Transverse colon (tissue), 4 donors: ENCODE data around the gene ERVMER34-1. TPM values are rescaled to one million over a fixed set of nuclear protein-coding genes. Genes with fewer than 3 reads are reported as not detected.

ENCODE experiments used
- DNase-seq: peaks from one replicate; pipeline ENCODE4 v3.0.0-alpha.2; 2019
- H3K27ac ChIP-seq, 4 donors: fragments of 200-600 bp; sonication (generic); 2 replicates each; pipeline ENCODE4 v1.5.1; 2016 to 2018; ENCODE audit warnings: inconsistent platforms in 4 of 4
- H3K27me3 ChIP-seq: fragments of 200-600 bp; sonication (generic); 2 replicates; pipeline ENCODE4 v1.5.1; 2017; ENCODE audit warnings: inconsistent platforms
- H3K36me3 ChIP-seq, 4 donors: fragments of 200-600 bp; sonication (generic); 2 replicates each; pipeline ENCODE4 v1.5.1; 2017 to 2019; ENCODE audit warnings: inconsistent platforms in 4 of 4
- H3K4me1 ChIP-seq, 4 donors: fragments of 200-600 bp; sonication (generic); 2 replicates each; pipeline ENCODE4 v1.5.1; 2017 to 2020; ENCODE audit warnings: inconsistent platforms in 4 of 4
- H3K4me3 ChIP-seq, 4 donors: fragments of 200-600 bp; sonication (generic); 1 replicate in 1 of 4; 2 replicates in 3 of 4; pipeline versions ENCODE4 v1.5.1 to v1.6.1; 2017 to 2019; ENCODE audit warnings: inconsistent platforms in 4 of 4
- H3K9me3 ChIP-seq, 2 donors: fragments of 200-600 bp; sonication (generic); 2 replicates each; pipeline ENCODE4 v1.5.1; 2017 to 2019; ENCODE audit warnings: inconsistent platforms in 2 of 2
- EP300 ChIP-seq: sonication (generic); formaldehyde crosslinking; IDR thresholded peaks from one replicate; pipeline ENCODE4 v1.6.1; 2017; ENCODE audit warnings: antibody characterized with exemption, low read depth
- POLR2A ChIP-seq: fragments of 450-650 bp; IDR thresholded peaks from one replicate; pipeline ENCODE4 v1.6.1; 2016; ENCODE audit warnings: antibody characterized with exemption, mild to moderate bottlenecking, moderate library complexity
- POLR2AphosphoS5 ChIP-seq, 3 donors: sonication (generic); formaldehyde crosslinking; IDR thresholded peaks; one replicate each; pipeline ENCODE4 v1.6.1; 2016; ENCODE audit warnings: antibody characterized with exemption in 3 of 3
- in situ Hi-C, 4 donors: fragments of 200-750 bp; cut with MboI; loops; one replicate each; pipeline versions ENCODE4 v1.15.0 to v1.15.1; 2017; ENCODE audit warnings: low sequenced_read_pairs in 3 of 4, low pct_ligation_motif_present in 1 of 4, low pct_unique_long_range_greater_than_20kb in 1 of 4
- intact Hi-C: fragments of 100-400 bp; cut with DNase I; formaldehyde crosslinking; loops from one replicate; pipeline ENCODE4 v1.15.1; 2023; ENCODE audit warnings: low total_unique reads
- small RNA-seq, 4 donors: library from RNA; depleted of rRNA; stranded (forward); fragments of <200 nt; gene quantifications; one replicate each; pipeline ENCODE3, GENCODE V24; 2016
- total RNA-seq, 4 donors: library from RNA; depleted of rRNA; stranded (reverse); fragments of >200 nt; gene quantifications; one replicate each; pipeline ENCODE4 v1.1.0, GENCODE V29; 2016
- TF ChIP-seq, protein P1 (sequence below), 5 experiments: fragments of 200-600 bp in 3 of 5; fragments of 450-650 bp in 2 of 5; sonication (generic) in 3 of 5; IDR thresholded peaks; 1 replicate in 2 of 5; 2 replicates in 3 of 5; pipeline ENCODE4 v1.5.1; 2016 to 2017; ENCODE audit warnings: antibody characterized with exemption in 5 of 5, inconsistent platforms in 3 of 5, mild to moderate bottlenecking in 2 of 5, moderate library complexity in 1 of 5

The ERVMER34-1 gene
- total RNA-seq, 4 donors from 2014 or later = 0.20 to 0.32 (median 0.27) TPM; not detected in 1

DNA sequence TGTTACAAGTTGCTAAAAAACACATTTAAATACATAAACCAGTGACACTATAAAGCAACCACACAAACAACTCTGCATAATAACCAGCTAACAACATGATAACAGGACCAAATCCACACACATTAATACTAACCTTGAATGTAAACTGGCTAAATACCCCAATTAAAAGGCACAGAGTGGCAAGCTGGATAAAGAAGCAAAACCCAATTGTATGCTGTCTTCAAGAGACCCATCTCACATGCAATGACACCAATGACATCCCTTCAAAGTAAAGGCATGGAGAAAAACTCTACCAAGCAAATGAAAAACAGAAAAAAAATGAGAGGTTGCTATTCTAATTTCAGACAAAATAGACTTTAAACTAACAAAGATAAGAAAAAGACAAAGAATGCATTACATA lies 57.7 kb downstream of the ERVMER34-1 start:
- Histone ChIP-seq H3K36me3 (no peaks in the 10 kb centered on the region), H3K4me3 (no peak overlapping the region), H3K27ac (no peak overlapping the region), H3K4me1 (peaks cover 0 to 4% (median 0%) of the 10 kb centered on the region in 4 donors), H3K9me3 (peaks cover 11% of the 10 kb centered on the region in 2 donors), H3K27me3 (no peaks in the 10 kb centered on the region)
- TF ChIP-seq POLR2A (no peak), EP300 (no peak), POLR2AphosphoS5 (IDR thresholded peaks at IDR 0.05) (no peak)
- TF ChIP-seq, protein P1, sequence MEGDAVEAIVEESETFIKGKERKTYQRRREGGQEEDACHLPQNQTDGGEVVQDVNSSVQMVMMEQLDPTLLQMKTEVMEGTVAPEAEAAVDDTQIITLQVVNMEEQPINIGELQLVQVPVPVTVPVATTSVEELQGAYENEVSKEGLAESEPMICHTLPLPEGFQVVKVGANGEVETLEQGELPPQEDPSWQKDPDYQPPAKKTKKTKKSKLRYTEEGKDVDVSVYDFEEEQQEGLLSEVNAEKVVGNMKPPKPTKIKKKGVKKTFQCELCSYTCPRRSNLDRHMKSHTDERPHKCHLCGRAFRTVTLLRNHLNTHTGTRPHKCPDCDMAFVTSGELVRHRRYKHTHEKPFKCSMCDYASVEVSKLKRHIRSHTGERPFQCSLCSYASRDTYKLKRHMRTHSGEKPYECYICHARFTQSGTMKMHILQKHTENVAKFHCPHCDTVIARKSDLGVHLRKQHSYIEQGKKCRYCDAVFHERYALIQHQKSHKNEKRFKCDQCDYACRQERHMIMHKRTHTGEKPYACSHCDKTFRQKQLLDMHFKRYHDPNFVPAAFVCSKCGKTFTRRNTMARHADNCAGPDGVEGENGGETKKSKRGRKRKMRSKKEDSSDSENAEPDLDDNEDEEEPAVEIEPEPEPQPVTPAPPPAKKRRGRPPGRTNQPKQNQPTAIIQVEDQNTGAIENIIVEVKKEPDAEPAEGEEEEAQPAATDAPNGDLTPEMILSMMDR (IDR thresholded peaks at IDR 0.05) = no peak
- intact Hi-C loops (no loop called here), in situ Hi-C loops (no loop called here)
- no peak for DNase-seq

Small RNA genes within 50 kb of the gene (small RNA-seq; reads per million reads assigned to genes)
- gene MIR4449 (3.0 to 17.6 (median 6.1) reads per million in 4 donors), gene RF00019 (0 reads per million in 4 donors), gene RF00568 (0 reads per million in 4 donors), gene SNORA26 (12.8 to 53.5 (median 50.1) reads per million in 4 donors)

Other genes starting within 250 kb of the ERVMER34-1 start
- gene USP46, start 92.1 kb downstream of the ERVMER34-1 start, total RNA-seq = 1 to 10 TPM; 6.0 to 7.6 (median 6.8) TPM
- under 1 TPM in 2 of 4 donors, not detected in 2; 0.55 to 0.64 TPM for gene RASL11B, start 110.9 kb upstream of the ERVMER34-1 start, total RNA-seq